Endothelial cell of umbilical vein (primary cell): ENCODE data around the gene ITPRID2.

Source experiments
- CTCF ChIP-seq, 2 donors: IDR thresholded peaks; 1 replicate in 1 of 2; 2 replicates in 1 of 2; pipeline ENCODE4 v1.5.1; 2011; ENCODE audit warnings: low read length in 2 of 2, mild to moderate bottlenecking in 2 of 2, moderate library complexity in 2 of 2, control low read depth in 1 of 2, inconsistent platforms in 1 of 2, low read depth in 1 of 2; ENCODE audit not compliant: insufficient read depth in 1 of 2; ENCODE audit errors: extremely low read depth in 1 of 2
- EZH2 ChIP-seq: IDR thresholded peaks from 2 replicates; pipeline ENCODE4 v1.6.1; 2012; ENCODE audit warnings: borderline replicate concordance, low read depth, mild to moderate bottlenecking, moderate library complexity, low read length, inconsistent platforms; ENCODE audit not compliant: severe bottlenecking
- FOS ChIP-seq: IDR thresholded peaks from 2 replicates; pipeline ENCODE4 v1.6.1; 2011; ENCODE audit warnings: mild to moderate bottlenecking, low read length, moderate library complexity, borderline replicate concordance; ENCODE audit not compliant: insufficient read depth
- GATA2 ChIP-seq: IDR thresholded peaks from 2 replicates; pipeline ENCODE4 v1.7.0; 2011; ENCODE audit warnings: low read depth, mild to moderate bottlenecking, moderate library complexity, mixed read lengths, low read length; ENCODE audit not compliant: insufficient read length, insufficient read depth
- JUN ChIP-seq: IDR thresholded peaks from 2 replicates; pipeline ENCODE4 v1.6.1; 2011; ENCODE audit warnings: borderline replicate concordance, low read depth; ENCODE audit not compliant: insufficient read length, insufficient read depth
- MAX ChIP-seq: IDR thresholded peaks from 2 replicates; pipeline ENCODE4 v1.6.1; 2011; ENCODE audit not compliant: insufficient read depth, insufficient read length
- MYC ChIP-seq: IDR thresholded peaks from one replicate; pipeline ENCODE4 v1.6.1; 2011; ENCODE audit warnings: mild to moderate bottlenecking, low read depth, low read length
- POLR2A ChIP-seq: IDR thresholded peaks from 2 replicates; pipeline ENCODE4 v1.6.1; 2012; ENCODE audit warnings: low read depth, mild to moderate bottlenecking, control low read depth, low read length
- POLR2AphosphoS5 ChIP-seq: IDR thresholded peaks from 2 replicates; pipeline ENCODE4 v1.6.1; 2012; ENCODE audit warnings: low read depth, mild to moderate bottlenecking, control low read depth, low read length, moderate library complexity; ENCODE audit not compliant: insufficient read depth

GRCh38 chr2:181915102-181915501 lies 23.6 kb downstream of the ITPRID2 start:
- TF ChIP-seq CTCF (IDR thresholded peaks at IDR 0.05; ENCODE audit: extremely low read depth in 1 of 2, insufficient read depth in 1 of 2, low read depth in 1 of 2, low read length in 2 of 2) (no peak), FOS (no peak), JUN (no peak), EZH2 (no peak), POLR2AphosphoS5 (no peak), GATA2 (no peak), POLR2A (no peak), MYC (no peak), MAX (no peak)
